ENCODE results near the gene KRTAP5-2.
A peak's percentile ranks its signal among the peaks of the same experiment; 100 is the strongest.

The KRTAP5-2 gene

DNA sequence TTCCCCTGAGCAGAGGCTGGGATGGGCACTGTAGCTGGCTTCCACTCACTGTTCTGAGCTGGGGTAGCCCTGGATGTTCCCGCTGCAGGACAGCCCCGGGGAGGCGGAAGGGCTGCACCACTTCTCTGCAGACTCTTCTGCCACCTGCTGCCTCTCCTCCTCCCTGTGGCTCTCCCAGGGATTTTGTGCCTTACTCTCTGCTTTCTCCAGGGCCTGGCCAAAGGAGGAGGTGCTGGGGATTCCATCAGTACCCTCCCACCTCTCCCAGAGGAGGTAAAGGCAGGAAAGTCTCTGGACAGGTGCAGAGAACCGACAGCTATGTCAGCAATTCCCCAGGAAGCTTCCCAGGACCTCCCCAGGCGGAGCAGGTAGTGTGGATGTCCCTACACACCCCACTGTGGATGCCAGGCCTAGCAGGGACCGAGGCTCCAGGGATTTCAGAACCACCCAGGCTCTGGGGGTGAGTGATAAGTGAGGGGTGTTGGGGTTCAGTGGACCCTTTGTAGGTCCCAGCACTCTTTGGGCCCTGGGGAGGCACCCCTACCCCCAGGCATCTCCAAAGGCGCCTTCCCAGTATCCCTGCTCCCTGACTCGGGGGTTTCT, 37.3 kb downstream of the KRTAP5-2 start:
- no peak overlapping the region for H3K14ac ChIP-seq (ENCODE audit: low read length in 2 of 2)
- H2BK5ac ChIP-seq (ENCODE audit: low read depth, low read length, poor library complexity, severe bottlenecking), result no peak overlapping the region
- H4K8ac ChIP-seq (ENCODE audit: low read length), result no peak overlapping the region
- H2AK5ac ChIP-seq (ENCODE audit: low read length, severe bottlenecking), result no peak overlapping the region
- peaks cover 0 to 84% of the 10 kb centered on the region in 2 experiments for H3K36me3 ChIP-seq (ENCODE audit: control insufficient read depth in 1 of 2, insufficient read depth in 2 of 2, low read depth in 1 of 2, low read length in 2 of 2)
- H3K79me1 ChIP-seq (replicated peaks; ENCODE audit: low read length, poor library complexity, severe bottlenecking), result peaks cover 5% of the 10 kb centered on the region
- peaks cover 47% of the 10 kb centered on the region for H3K4me1 ChIP-seq (ENCODE audit: control insufficient read depth, insufficient read depth, low read depth, low read length)
- no peak overlapping the region for H3K4me3 ChIP-seq (ENCODE audit: insufficient read depth in 1 of 2, low read depth in 1 of 2, low read length in 2 of 2)
- no peak overlapping the region for H3K18ac ChIP-seq (ENCODE audit: low read depth in 1 of 2, low read length in 2 of 2)
- no peak overlapping the region for H4K91ac ChIP-seq (ENCODE audit: low read length)
- H2BK120ac ChIP-seq (ENCODE audit: low read depth, low read length), result no peak overlapping the region
- no peak overlapping the region for H3K23ac ChIP-seq (ENCODE audit: low read length in 2 of 2)
- WGBS, result 88% methylated on average over 7 of the region's 8 CpGs
- no peak overlapping the region for H2AFZ ChIP-seq (ENCODE audit: low read depth, low read length)
- no peak for DNase-seq
- no peak overlapping the region for H2BK12ac ChIP-seq (ENCODE audit: low read length in 2 of 2)
- no peaks in the 10 kb centered on the region for H3K9me3 ChIP-seq (ENCODE audit: control insufficient read depth, low read length)
- H2BK15ac ChIP-seq (ENCODE audit: low read depth, poor library complexity, severe bottlenecking), result no peak overlapping the region
- no peak overlapping the region for H3K9ac ChIP-seq (ENCODE audit: low read length)
- no peak overlapping the region for H3K4ac ChIP-seq (ENCODE audit: low read depth in 1 of 2, low read length in 2 of 2)
- no peak overlapping the region for H3K4me2 ChIP-seq (ENCODE audit: low read length, poor library complexity, severe bottlenecking)
- H3K27ac ChIP-seq (ENCODE audit: low read length, poor library complexity, severe bottlenecking), result no peak overlapping the region
- peaks cover 0 to 24% of the 10 kb centered on the region in 2 experiments for H3K27me3 ChIP-seq (ENCODE audit: control insufficient read depth in 1 of 2, insufficient read depth in 1 of 2, low read length in 2 of 2)

GRCh38 chr11:1560002-1560648, 38.0 kb downstream of the KRTAP5-2 start:
- H3K4me2 ChIP-seq (ENCODE audit: low read length, poor library complexity, severe bottlenecking), result no peak overlapping the region
- no peak overlapping the region for H3K18ac ChIP-seq (ENCODE audit: low read depth in 1 of 2, low read length in 2 of 2)
- no peak overlapping the region for H4K8ac ChIP-seq (ENCODE audit: low read length)
- peaks cover 42% of the 10 kb centered on the region for H3K4me1 ChIP-seq (ENCODE audit: control insufficient read depth, insufficient read depth, low read depth, low read length)
- peaks cover 0 to 84% of the 10 kb centered on the region in 2 experiments for H3K36me3 ChIP-seq (ENCODE audit: control insufficient read depth in 1 of 2, insufficient read depth in 2 of 2, low read depth in 1 of 2, low read length in 2 of 2)
- WGBS, result 95% methylated on average over 15 of the region's 15 CpGs
- H3K27ac ChIP-seq (ENCODE audit: low read length, poor library complexity, severe bottlenecking), result no peak overlapping the region
- no peak overlapping the region for H3K4me3 ChIP-seq (ENCODE audit: insufficient read depth in 1 of 2, low read depth in 1 of 2, low read length in 2 of 2)
- peaks cover 3% of the 10 kb centered on the region for H3K79me1 ChIP-seq (replicated peaks; ENCODE audit: low read length, poor library complexity, severe bottlenecking)
- H2BK5ac ChIP-seq (ENCODE audit: low read depth, low read length, poor library complexity, severe bottlenecking), result no peak overlapping the region
- H3K23ac ChIP-seq (ENCODE audit: low read length in 2 of 2), result no peak overlapping the region
- H2AFZ ChIP-seq (ENCODE audit: low read depth, low read length), result no peak overlapping the region
- no peak overlapping the region for H3K9ac ChIP-seq (ENCODE audit: low read length)
- no peak overlapping the region for H3K4ac ChIP-seq (ENCODE audit: low read depth in 1 of 2, low read length in 2 of 2)
- peaks cover 0 to 24% of the 10 kb centered on the region in 2 experiments for H3K27me3 ChIP-seq (ENCODE audit: control insufficient read depth in 1 of 2, insufficient read depth in 1 of 2, low read length in 2 of 2)
- no peak overlapping the region for H4K91ac ChIP-seq (ENCODE audit: low read length)
- no peak for DNase-seq
- no peak overlapping the region for H2BK120ac ChIP-seq (ENCODE audit: low read depth, low read length)
- no peak overlapping the region for H2AK5ac ChIP-seq (ENCODE audit: low read length, severe bottlenecking)
- no peak overlapping the region for H2BK15ac ChIP-seq (ENCODE audit: low read depth, poor library complexity, severe bottlenecking)
- H2BK12ac ChIP-seq (ENCODE audit: low read length in 2 of 2), result no peak overlapping the region
- H3K9me3 ChIP-seq (ENCODE audit: control insufficient read depth, low read length), result no peaks in the 10 kb centered on the region
- H3K14ac ChIP-seq (ENCODE audit: low read length in 2 of 2), result no peak overlapping the region

GRCh38 chr11:1559111-1559951, 38.8 kb downstream of the KRTAP5-2 start:
- peaks cover 3% of the 10 kb centered on the region for H3K79me1 ChIP-seq (replicated peaks; ENCODE audit: low read length, poor library complexity, severe bottlenecking)
- no peak overlapping the region for H2BK15ac ChIP-seq (ENCODE audit: low read depth, poor library complexity, severe bottlenecking)
- H4K8ac ChIP-seq (ENCODE audit: low read length), result no peak overlapping the region
- H3K27ac ChIP-seq (ENCODE audit: low read length, poor library complexity, severe bottlenecking), result no peak overlapping the region
- peak; percentile 25 for DNase-seq
- no peak overlapping the region for H3K4me2 ChIP-seq (ENCODE audit: low read length, poor library complexity, severe bottlenecking)
- no peak overlapping the region for H3K4me3 ChIP-seq (ENCODE audit: insufficient read depth in 1 of 2, low read depth in 1 of 2, low read length in 2 of 2)
- H4K91ac ChIP-seq (ENCODE audit: low read length), result peak overlapping the region; percentile 34
- H3K14ac ChIP-seq (ENCODE audit: low read length in 2 of 2), result no peak overlapping the region
- no peak overlapping the region for H2BK12ac ChIP-seq (ENCODE audit: low read length in 2 of 2)
- no peak overlapping the region for H2BK120ac ChIP-seq (ENCODE audit: low read depth, low read length)
- H3K4me1 ChIP-seq (ENCODE audit: control insufficient read depth, insufficient read depth, low read depth, low read length), result peaks cover 34% of the 10 kb centered on the region
- no peak overlapping the region for H3K23ac ChIP-seq (ENCODE audit: low read length in 2 of 2)
- WGBS, result 76% methylated on average over 27 of the region's 29 CpGs
- H3K36me3 ChIP-seq (ENCODE audit: control insufficient read depth in 1 of 2, insufficient read depth in 2 of 2, low read depth in 1 of 2, low read length in 2 of 2), result peaks cover 0 to 85% of the 10 kb centered on the region in 2 experiments
- H3K18ac ChIP-seq (ENCODE audit: low read depth in 1 of 2, low read length in 2 of 2), result no peak overlapping the region
- peak overlapping the region; percentile 47 for H2AK5ac ChIP-seq (ENCODE audit: low read length, severe bottlenecking)
- H2BK5ac ChIP-seq (ENCODE audit: low read depth, low read length, poor library complexity, severe bottlenecking), result no peak overlapping the region
- H3K9ac ChIP-seq (ENCODE audit: low read length), result no peak overlapping the region
- H3K4ac ChIP-seq (ENCODE audit: low read depth in 1 of 2, low read length in 2 of 2), result no peak overlapping the region
- no peaks in the 10 kb centered on the region for H3K9me3 ChIP-seq (ENCODE audit: control insufficient read depth, low read length)
- H2AFZ ChIP-seq (ENCODE audit: low read depth, low read length), result no peak overlapping the region
- H3K27me3 ChIP-seq (ENCODE audit: control insufficient read depth in 1 of 2, insufficient read depth in 1 of 2, low read length in 2 of 2), result peaks cover 0 to 19% of the 10 kb centered on the region in 2 experiments

DNA sequence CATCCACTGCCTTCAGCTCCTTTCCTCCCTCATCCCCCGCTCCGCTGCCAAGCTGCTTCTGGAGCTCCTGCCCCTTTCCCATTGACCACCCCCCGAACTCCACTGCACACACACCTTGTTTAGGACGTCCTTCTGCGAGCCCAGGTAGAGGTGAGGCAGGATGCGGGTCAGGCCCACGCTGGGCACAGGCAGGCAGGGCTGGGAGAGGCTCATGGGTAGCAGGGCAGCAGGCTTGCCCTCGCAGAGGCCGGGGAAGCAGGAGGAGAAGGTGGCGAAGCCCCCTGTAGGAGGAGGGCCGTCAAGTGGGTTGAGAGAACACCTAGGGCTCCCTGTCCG, 39.4 kb downstream of the KRTAP5-2 start:
- Histone ChIP-seq H3K23ac (ENCODE audit: low read length in 2 of 2) (no peak overlapping the region), H3K4ac (ENCODE audit: low read depth in 1 of 2, low read length in 2 of 2) (peak overlapping the region in 1 of 2 experiments; percentile 24), H3K9me3 (ENCODE audit: control insufficient read depth, low read length) (no peaks in the 10 kb centered on the region), H3K79me1 (replicated peaks; ENCODE audit: low read length, poor library complexity, severe bottlenecking) (peaks cover 2% of the 10 kb centered on the region), H2AK5ac (ENCODE audit: low read length, severe bottlenecking) (peak overlapping the region; percentile 47), H4K91ac (ENCODE audit: low read length) (peak overlapping the region; percentile 34), H3K18ac (ENCODE audit: low read depth in 1 of 2, low read length in 2 of 2) (peak overlapping the region in 1 of 2 experiments; percentile 18), H3K9ac (ENCODE audit: low read length) (peak overlapping the region; percentile 63), H3K4me1 (ENCODE audit: control insufficient read depth, insufficient read depth, low read depth, low read length) (peaks cover 28% of the 10 kb centered on the region), H3K36me3 (ENCODE audit: control insufficient read depth in 1 of 2, insufficient read depth in 2 of 2, low read depth in 1 of 2, low read length in 2 of 2) (peaks cover 0 to 81% of the 10 kb centered on the region in 2 experiments), H3K27me3 (ENCODE audit: control insufficient read depth in 1 of 2, insufficient read depth in 1 of 2, low read length in 2 of 2) (peaks cover 0 to 18% of the 10 kb centered on the region in 2 experiments), H3K14ac (ENCODE audit: low read length in 2 of 2) (peak overlapping the region in 1 of 2 experiments; percentile 30), H3K27ac (ENCODE audit: low read length, poor library complexity, severe bottlenecking) (peak overlapping the region; percentile 30), H2AFZ (ENCODE audit: low read depth, low read length) (no peak overlapping the region), H3K4me3 (ENCODE audit: insufficient read depth in 1 of 2, low read depth in 1 of 2, low read length in 2 of 2) (no peak overlapping the region), H2BK12ac (ENCODE audit: low read length in 2 of 2) (no peak overlapping the region), H2BK15ac (ENCODE audit: low read depth, poor library complexity, severe bottlenecking) (no peak overlapping the region), H2BK5ac (ENCODE audit: low read depth, low read length, poor library complexity, severe bottlenecking) (no peak overlapping the region), H2BK120ac (ENCODE audit: low read depth, low read length) (no peak overlapping the region), H4K8ac (ENCODE audit: low read length) (no peak overlapping the region), H3K4me2 (ENCODE audit: low read length, poor library complexity, severe bottlenecking) (no peak overlapping the region)
- WGBS, result 86% methylated on average over 12 of the region's 12 CpGs
- DNase-seq, result no peak

Data from mesenchymal stem cell (in vitro differentiated cells and primary cell).